ENCODE data around the gene DOCK2. TPM values are rescaled to one million over a fixed set of nuclear protein-coding genes. Genes with fewer than 3 reads are reported as not detected.
"Not testable (repeated sequence)": the region's sequence is repeated elsewhere in the genome, so short reads cannot be mapped to it uniquely, and the experiment has no call there.

Gene DOCK2
- total and polyA plus RNA-seq, 4 experiments from 2014 or later, result 45.8 to 223 (median 162) TPM

- Mint-ChIP-seq H3K4me3 (peak overlapping the region in 1 of 8 donors; percentile 7), H3K36me3 (peaks cover 96 to 97% of the 10 kb centered on the region in 2 donors), H3K4me1 (peaks cover 7 to 13% (median 9%) of the 10 kb centered on the region in 4 donors), H3K27me3 (no peaks in the 10 kb centered on the region), H3K27ac (peak overlapping the region in 3 of 7 donors; percentile 2 to 82 (median 61)), H3K9me3 (peaks cover 0 to 7% (median 0%) of the 10 kb centered on the region in 8 donors)
- Histone ChIP-seq H3K4me1 (ENCODE audit: insufficient read depth, low read length) (no peaks in the 10 kb centered on the region), H3K9me3 (ENCODE audit: control insufficient read depth in 1 of 2, low read length in 2 of 2) (no peaks in the 10 kb centered on the region), H3K27me3 (ENCODE audit: insufficient read depth, low read length) (no peaks in the 10 kb centered on the region), H3K27ac (ENCODE audit: low read depth, low read length) (no peak overlapping the region), H3K36me3 (ENCODE audit: insufficient read depth, low read length) (peaks cover 71% of the 10 kb centered on the region), H3K4me3 (ENCODE audit: low read length in 2 of 2) (no peak overlapping the region)
- CTCF ChIA-PET (ENCODE audit: partially characterized antibody), result interaction anchor here (0.7 kb wide), 1 partner anchor 11 kb away, joined by 4 read pairs; no protein-coding TSS in a partner anchor
- intact Hi-C loops (cut with micrococcal nuclease), result no loop called here
- POLR2A ChIA-PET (ENCODE audit: partially characterized antibody), result no interaction called here
- DNase-seq, result no peak
Measured at GRCh38 chr5:169723103-169723831, 86.2 kb downstream of the DOCK2 start.

- DNase-seq, result no peak
- POLR2A ChIA-PET (ENCODE audit: partially characterized antibody), result interaction anchor here (0.6 kb wide), 1 partner anchor 46 kb away, joined by 3 read pairs; no protein-coding TSS in a partner anchor
- H3K27me3 Mint-ChIP-seq, result no peaks in the 10 kb centered on the region
Measured at GRCh38 chr5:169724303-169725087, 87.4 kb downstream of the DOCK2 start.

GRCh38 chr5:169725665-169726064 is 88.6 kb downstream of the DOCK2 start:
- POLR2A ChIA-PET (ENCODE audit: partially characterized antibody); H3K4me3 ChIP-seq (ENCODE audit: low read length in 2 of 2); H3K4me3 Mint-ChIP-seq; DNase-seq; H3K9me3 ChIP-seq (ENCODE audit: control insufficient read depth in 1 of 2, low read length in 2 of 2); H3K9me3 Mint-ChIP-seq; intact Hi-C loops (cut with micrococcal nuclease); H3K4me1 ChIP-seq (ENCODE audit: insufficient read depth, low read length); H3K27ac ChIP-seq (ENCODE audit: low read depth, low read length); H3K27me3 ChIP-seq (ENCODE audit: insufficient read depth, low read length); H3K27me3 Mint-ChIP-seq: not testable (repeated sequence)
- CTCF ChIA-PET (ENCODE audit: partially characterized antibody), result interaction anchor here (1.1 kb wide), 1 partner anchor 19 kb away, joined by 3 read pairs; no protein-coding TSS in a partner anchor
- peaks cover 65% of the 10 kb centered on the region for H3K36me3 ChIP-seq (ENCODE audit: insufficient read depth, low read length)
- H3K4me1 Mint-ChIP-seq, result peaks cover 18 to 30% (median 18%) of the 10 kb centered on the region in 4 donors
- H3K36me3 Mint-ChIP-seq, result peaks cover 92 to 93% of the 10 kb centered on the region in 2 donors
- H3K27ac Mint-ChIP-seq, result peak overlapping the region in 1 of 7 donors; percentile 12

More at GRCh38 chr5:169724303-169725087, 87.4 kb downstream of the DOCK2 start:
- peaks cover 0 to 7% (median 0%) of the 10 kb centered on the region in 8 donors for H3K9me3 Mint-ChIP-seq
- peak overlapping the region in 2 of 7 donors; percentile 18 to 27 for H3K27ac Mint-ChIP-seq
- peaks cover 12 to 22% (median 15%) of the 10 kb centered on the region in 4 donors for H3K4me1 Mint-ChIP-seq
- CTCF ChIA-PET (ENCODE audit: partially characterized antibody), result interaction anchor here (1.0 to 1.1 kb wide), 2 partner anchors 18 to 48 kb away, joined by 3 read pairs; no protein-coding TSS in a partner anchor
- intact Hi-C loops (cut with micrococcal nuclease), result no loop called here
- Histone ChIP-seq H3K4me1 (ENCODE audit: insufficient read depth, low read length) (no peaks in the 10 kb centered on the region), H3K9me3 (ENCODE audit: control insufficient read depth in 1 of 2, low read length in 2 of 2) (no peaks in the 10 kb centered on the region), H3K36me3 (ENCODE audit: insufficient read depth, low read length) (peaks cover 70% of the 10 kb centered on the region), H3K27me3 (ENCODE audit: insufficient read depth, low read length) (no peaks in the 10 kb centered on the region), H3K27ac (ENCODE audit: low read depth, low read length) (no peak overlapping the region), H3K4me3 (ENCODE audit: low read length in 2 of 2) (no peak overlapping the region)
- peaks cover 94 to 96% of the 10 kb centered on the region in 2 donors for H3K36me3 Mint-ChIP-seq
- H3K4me3 Mint-ChIP-seq, result no peak overlapping the region

- H3K4me3 ChIP-seq (ENCODE audit: low read length in 2 of 2), result no peak overlapping the region
- H3K9me3 ChIP-seq (ENCODE audit: control insufficient read depth in 1 of 2, low read length in 2 of 2), result no peaks in the 10 kb centered on the region
- H3K36me3 Mint-ChIP-seq, result peaks cover 86 to 87% of the 10 kb centered on the region in 2 donors
- H3K27me3 ChIP-seq (ENCODE audit: insufficient read depth, low read length), result no peaks in the 10 kb centered on the region
- POLR2A ChIA-PET (ENCODE audit: partially characterized antibody), result no interaction called here
- no peak for DNase-seq
- peak overlapping the region in 3 of 7 donors; percentile 1 to 37 (median 32) for H3K27ac Mint-ChIP-seq
- peaks cover 27 to 49% (median 36%) of the 10 kb centered on the region in 4 donors for H3K4me1 Mint-ChIP-seq
- intact Hi-C loops (cut with micrococcal nuclease), result no loop called here
- H3K27ac ChIP-seq (ENCODE audit: low read depth, low read length), result no peak overlapping the region
- CTCF ChIA-PET (ENCODE audit: partially characterized antibody), result no interaction called here
- H3K4me1 ChIP-seq (ENCODE audit: insufficient read depth, low read length), result peaks cover 6% of the 10 kb centered on the region
- peaks cover 43% of the 10 kb centered on the region for H3K36me3 ChIP-seq (ENCODE audit: insufficient read depth, low read length)
- H3K9me3 Mint-ChIP-seq, result peaks cover 0 to 4% (median 0%) of the 10 kb centered on the region in 8 donors
- H3K4me3 Mint-ChIP-seq, result no peak overlapping the region
- no peaks in the 10 kb centered on the region for H3K27me3 Mint-ChIP-seq
Measured at GRCh38 chr5:169728418-169728817, 91.3 kb downstream of the DOCK2 start.

- no peak for DNase-seq
- H3K27ac Mint-ChIP-seq, result no peak overlapping the region
- H3K27ac ChIP-seq (ENCODE audit: low read depth, low read length), result no peak overlapping the region
- H3K4me1 ChIP-seq (ENCODE audit: insufficient read depth, low read length), result peaks cover 6% of the 10 kb centered on the region
- peaks cover 32% of the 10 kb centered on the region for H3K36me3 ChIP-seq (ENCODE audit: insufficient read depth, low read length)
- ChIA-PET POLR2A (ENCODE audit: partially characterized antibody) (no interaction called here), CTCF (ENCODE audit: partially characterized antibody) (no interaction called here)
- H3K4me1 Mint-ChIP-seq, result peaks cover 31 to 57% (median 47%) of the 10 kb centered on the region in 4 donors
- H3K27me3 Mint-ChIP-seq, result no peaks in the 10 kb centered on the region
- peaks cover 79 to 86% of the 10 kb centered on the region in 2 donors for H3K36me3 Mint-ChIP-seq
- intact Hi-C loops (cut with micrococcal nuclease), result no loop called here
- no peaks in the 10 kb centered on the region for H3K9me3 ChIP-seq (ENCODE audit: control insufficient read depth in 1 of 2, low read length in 2 of 2)
- H3K9me3 Mint-ChIP-seq, result peaks cover 0 to 4% (median 0%) of the 10 kb centered on the region in 8 donors
- H3K4me3 Mint-ChIP-seq, result no peak overlapping the region
- H3K27me3 ChIP-seq (ENCODE audit: insufficient read depth, low read length), result no peaks in the 10 kb centered on the region
- no peak overlapping the region for H3K4me3 ChIP-seq (ENCODE audit: low read length in 2 of 2)
Measured at GRCh38 chr5:169731221-169731620, 94.1 kb downstream of the DOCK2 start.

GRCh38 chr5:169732841-169733240 is 95.8 kb downstream of the DOCK2 start:
- peak overlapping the region in 3 of 7 donors; percentile 14 to 24 (median 14) for H3K27ac Mint-ChIP-seq
- DNase-seq, result no peak
- H3K27me3 ChIP-seq (ENCODE audit: insufficient read depth, low read length), result no peaks in the 10 kb centered on the region
- peaks cover 0 to 4% (median 0%) of the 10 kb centered on the region in 8 donors for H3K9me3 Mint-ChIP-seq
- H3K4me3 ChIP-seq (ENCODE audit: low read length in 2 of 2), result no peak overlapping the region
- H3K9me3 ChIP-seq (ENCODE audit: control insufficient read depth in 1 of 2, low read length in 2 of 2), result no peaks in the 10 kb centered on the region
- ChIA-PET POLR2A (ENCODE audit: partially characterized antibody) (no interaction called here), CTCF (ENCODE audit: partially characterized antibody) (interaction anchor here (1.7 kb wide), 1 partner anchor 10 kb away, joined by 4 read pairs; no protein-coding TSS in a partner anchor)
- intact Hi-C loops (cut with micrococcal nuclease), result no loop called here
- H3K4me1 ChIP-seq (ENCODE audit: insufficient read depth, low read length), result peaks cover 6% of the 10 kb centered on the region
- H3K4me1 Mint-ChIP-seq, result peaks cover 31 to 55% (median 50%) of the 10 kb centered on the region in 4 donors
- H3K27ac ChIP-seq (ENCODE audit: low read depth, low read length), result no peak overlapping the region
- peaks cover 80 to 86% of the 10 kb centered on the region in 2 donors for H3K36me3 Mint-ChIP-seq
- H3K27me3 Mint-ChIP-seq, result no peaks in the 10 kb centered on the region
- H3K4me3 Mint-ChIP-seq, result peak overlapping the region in 1 of 8 donors; percentile 13
- H3K36me3 ChIP-seq (ENCODE audit: insufficient read depth, low read length), result peaks cover 31% of the 10 kb centered on the region

- H3K9me3 ChIP-seq (ENCODE audit: control insufficient read depth in 1 of 2, low read length in 2 of 2), result no peaks in the 10 kb centered on the region
- peaks cover 17 to 44% (median 35%) of the 10 kb centered on the region in 4 donors for H3K4me1 Mint-ChIP-seq
- CTCF ChIA-PET (ENCODE audit: partially characterized antibody), result no interaction called here
- H3K9me3 Mint-ChIP-seq, result peaks cover 0 to 4% (median 0%) of the 10 kb centered on the region in 8 donors
- H3K27me3 Mint-ChIP-seq, result no peaks in the 10 kb centered on the region
- peaks cover 17% of the 10 kb centered on the region for H3K36me3 ChIP-seq (ENCODE audit: insufficient read depth, low read length)
- peak overlapping the region in 2 of 7 donors; percentile 25 to 66 for H3K27ac Mint-ChIP-seq
- no peak overlapping the region for H3K4me3 ChIP-seq (ENCODE audit: low read length in 2 of 2)
- no peaks in the 10 kb centered on the region for H3K27me3 ChIP-seq (ENCODE audit: insufficient read depth, low read length)
- POLR2A ChIA-PET (ENCODE audit: partially characterized antibody), result no interaction called here
- DNase-seq, result no peak
- no peak overlapping the region for H3K4me3 Mint-ChIP-seq
- H3K27ac ChIP-seq (ENCODE audit: low read depth, low read length), result no peak overlapping the region
- peaks cover 6% of the 10 kb centered on the region for H3K4me1 ChIP-seq (ENCODE audit: insufficient read depth, low read length)
- intact Hi-C loops (cut with micrococcal nuclease), result no loop called here
- peaks cover 74 to 82% of the 10 kb centered on the region in 2 donors for H3K36me3 Mint-ChIP-seq
Measured at GRCh38 chr5:169735913-169736312, 98.8 kb downstream of the DOCK2 start.

All from CD4-positive, alpha-beta memory T cell (primary cell).